Measurements from ENCODE around the gene FKBP7. TPM values are rescaled to one million over a fixed set of nuclear protein-coding genes. Genes with fewer than 3 reads are reported as not detected.

FKBP7 gene
- total and polyA plus RNA-seq, 2 of the 13 experiments (the other 11 are each of a cell fraction or from before 2014, with no cell fraction given) = 12.4 to 14.8 TPM

- TF ChIP-seq PAXIP1 (CRISPR knock-in tag; conservative IDR thresholded peaks at IDR 0.05) (peak; percentile 90), HOXA7 (CRISPR knock-in tag; IDR thresholded peaks at IDR 0.05) (no peak), ZNF333 (CRISPR knock-in tag; IDR thresholded peaks at IDR 0.05; ENCODE audit: borderline replicate concordance) (no peak), HNF1B (CRISPR knock-in tag; IDR thresholded peaks at IDR 0.05) (no peak; the same call in 1 of the 2 replicates), ARNT (IDR thresholded peaks at IDR 0.05) (no peak), ZMYM3 (CRISPR knock-in tag; IDR thresholded peaks at IDR 0.05) (peak; percentile 82), SUZ12 (IDR thresholded peaks at IDR 0.05; ENCODE audit: low read depth, low read length) (no peak), ZNF446 (CRISPR knock-in tag; IDR thresholded peaks at IDR 0.05) (no peak), TOE1 (CRISPR knock-in tag; IDR thresholded peaks at IDR 0.05) (no peak), ZNF83 (CRISPR knock-in tag; IDR thresholded peaks at IDR 0.05; ENCODE audit: borderline replicate concordance) (no peak), ZMYM4 (CRISPR knock-in tag; IDR thresholded peaks at IDR 0.05) (peak; percentile 90), HOXA3 (CRISPR knock-in tag; IDR thresholded peaks at IDR 0.05) (peak; percentile 62; the same call in 1 of the 2 replicates), ZSCAN9 (CRISPR knock-in tag; IDR thresholded peaks at IDR 0.05; ENCODE audit: borderline replicate concordance) (peak; percentile 45; the same call in 1 of the 2 replicates), SOX13 (IDR thresholded peaks at IDR 0.05) (peak; percentile 54; the same call in 1 of the 2 replicates), SOX13 (CRISPR knock-in tag; conservative IDR thresholded peaks at IDR 0.05 in 1 of 2, IDR thresholded peaks at IDR 0.05 in 1 of 2) (peak in 1 of 2 experiments; percentile 80; a peak in 2 of 4 replicates), HOXD1 (CRISPR knock-in tag; IDR thresholded peaks at IDR 0.05) (no peak), ZSCAN31 (CRISPR knock-in tag; IDR thresholded peaks at IDR 0.05; ENCODE audit: low read depth) (peak; percentile 84), ZNF337 (CRISPR knock-in tag; IDR thresholded peaks at IDR 0.05; ENCODE audit: borderline replicate concordance, low read depth) (no peak), ZBTB43 (CRISPR knock-in tag; conservative IDR thresholded peaks at IDR 0.05) (peak; percentile 98), FOXO4 (CRISPR knock-in tag; conservative IDR thresholded peaks at IDR 0.05) (no peak), CSRNP1 (CRISPR knock-in tag; IDR thresholded peaks at IDR 0.05) (no peak)
Observed at GRCh38 chr2:178428396-178428806, 50.0 kb downstream of the FKBP7 start (continued).
